Stimulated activated CD8-positive, alpha-beta memory T cell treated with anti-CD3 and anti-CD28 coated beads, Interleukin-12 subunit alpha, Interleukin-12 subunit beta, amount 100 ng/mL, for 24 hours (primary cell): ENCODE results near the gene GNA15.

ENCODE experiments used
- DNase-seq: peaks from one replicate; pipeline ENCODE4 v3.0.0-alpha.2; 2020; ENCODE audit errors: extremely low read depth

GNA15 gene

GRCh38 chr19:3208317-3209207 is 72.7 kb downstream of the GNA15 start:
- DNase-seq: no peak

- peak; percentile 30 for DNase-seq
Measured at GRCh38 chr19:3210347-3211017, 74.6 kb downstream of the GNA15 start.

GRCh38 chr19:3211191-3211590 is 75.4 kb downstream of the GNA15 start:
- DNase-seq: no peak

- no peak for DNase-seq
Measured at GRCh38 chr19:3213159-3213558, 77.3 kb downstream of the GNA15 start.
